Neuronal stem cell (in vitro differentiated cells): ENCODE data around the gene TMEM235.

Experiments
- DNase-seq: peaks from one replicate; pipeline ENCODE4 v3.0.0-alpha.2; 2013; ENCODE audit warnings: low spot score
- H2AFZ ChIP-seq: one replicate; pipeline ENCODE4 v1.6.1; 2013; ENCODE audit warnings: mild to moderate bottlenecking, low read length, inconsistent platforms
- H2AK5ac ChIP-seq: 2 replicates; pipeline ENCODE4 v1.6.1; 2013; ENCODE audit warnings: low read depth, mild to moderate bottlenecking, inconsistent platforms, low read length, moderate library complexity, mixed read lengths
- H2BK120ac ChIP-seq: 2 replicates; pipeline ENCODE4 v1.6.1; 2013; ENCODE audit warnings: low read depth, mild to moderate bottlenecking, inconsistent platforms, low read length, moderate library complexity, mixed read lengths
- H2BK12ac ChIP-seq: one replicate; pipeline ENCODE4 v1.6.1; 2013; ENCODE audit warnings: low read length, inconsistent platforms
- H2BK15ac ChIP-seq: 2 replicates; pipeline ENCODE4 v1.6.1; 2013; ENCODE audit warnings: mild to moderate bottlenecking, low read length, inconsistent platforms, mixed read lengths
- H2BK5ac ChIP-seq: one replicate; pipeline ENCODE4 v1.6.1; 2013; ENCODE audit warnings: inconsistent platforms, mild to moderate bottlenecking, low read length, moderate library complexity
- H3K14ac ChIP-seq: one replicate; pipeline ENCODE4 v1.6.1; 2013; ENCODE audit warnings: low read length, inconsistent platforms
- H3K18ac ChIP-seq: 2 replicates; pipeline ENCODE4 v1.6.1; 2013; ENCODE audit warnings: low read length, inconsistent platforms
- H3K23ac ChIP-seq: 2 replicates; pipeline ENCODE4 v1.6.1; 2013; ENCODE audit warnings: low read depth, mild to moderate bottlenecking, mixed read lengths, low read length, inconsistent platforms; ENCODE audit not compliant: poor library complexity
- H3K27ac ChIP-seq: replicated peaks from 3 replicates; pipeline ENCODE4 v1.5.1; 2013; ENCODE audit warnings: low read length, inconsistent platforms
- H3K27me3 ChIP-seq, 3 experiments: 2 replicates each; pipeline ENCODE4 v1.6.1; 2013; ENCODE audit warnings: low read length in 3 of 3, mild to moderate bottlenecking in 2 of 3, inconsistent platforms in 1 of 3, low read depth in 1 of 3, mixed read lengths in 1 of 3, moderate library complexity in 1 of 3; ENCODE audit not compliant: control insufficient read depth in 3 of 3, insufficient read depth in 3 of 3
- H3K36me3 ChIP-seq, 2 donors: replicated peaks in 1 of 2; 2 replicates each; pipeline ENCODE4 v1.6.1; 2013; ENCODE audit warnings: low read length in 2 of 2; ENCODE audit not compliant: control insufficient read depth in 2 of 2, insufficient read depth in 2 of 2
- H3K4ac ChIP-seq: 2 replicates; pipeline ENCODE4 v1.6.1; 2013; ENCODE audit warnings: inconsistent platforms, mild to moderate bottlenecking, low read length, moderate library complexity
- H3K4me1 ChIP-seq, 2 donors: 1 replicate in 1 of 2; 2 replicates in 1 of 2; pipeline ENCODE4 v1.6.1; 2013; ENCODE audit warnings: low read length in 2 of 2, low read depth in 1 of 2; ENCODE audit not compliant: control insufficient read depth in 2 of 2, insufficient read depth in 1 of 2
- H3K4me2 ChIP-seq: one replicate; pipeline ENCODE4 v1.6.1; 2013; ENCODE audit warnings: mild to moderate bottlenecking, low read length, inconsistent platforms; ENCODE audit not compliant: insufficient read depth, poor library complexity, severe bottlenecking
- H3K4me3 ChIP-seq, 2 donors: 2 replicates each; pipeline ENCODE4 v1.5.1; 2013; ENCODE audit warnings: low read length in 2 of 2, mild to moderate bottlenecking in 2 of 2, inconsistent platforms in 1 of 2, moderate library complexity in 1 of 2
- H3K79me1 ChIP-seq: one replicate; pipeline ENCODE4 v1.6.1; 2013; ENCODE audit warnings: low read depth, mild to moderate bottlenecking, inconsistent platforms, low read length, moderate library complexity
- H3K9ac ChIP-seq: one replicate; pipeline ENCODE4 v1.6.1; 2013; ENCODE audit warnings: mild to moderate bottlenecking, low read depth, low read length, inconsistent platforms; ENCODE audit not compliant: poor library complexity
- H3K9me3 ChIP-seq, 2 donors: replicated peaks in 1 of 2; 2 replicates each; pipeline versions ENCODE3 to v1.6.1; 2013; ENCODE audit warnings: low read length in 2 of 2, mild to moderate bottlenecking in 2 of 2, inconsistent platforms in 1 of 2, low read depth in 1 of 2, mixed read lengths in 1 of 2, moderate library complexity in 1 of 2; ENCODE audit not compliant: control insufficient read depth in 2 of 2, insufficient read depth in 1 of 2
- H4K8ac ChIP-seq: one replicate; pipeline ENCODE4 v1.6.1; 2013; ENCODE audit warnings: low read depth, mild to moderate bottlenecking, inconsistent platforms, low read length, moderate library complexity
- H4K91ac ChIP-seq: one replicate; pipeline ENCODE4 v1.6.1; 2013; ENCODE audit warnings: low read length, low read depth, mild to moderate bottlenecking, inconsistent platforms; ENCODE audit not compliant: poor library complexity
- WGBS, 2 donors: extraction: QIAGEN DNeasy Blood & Tissue Kit; methylation state at CpG; one replicate each; pipeline ENCODE4 v1.1.7; 2013; ENCODE audit warnings: missing lambda C conversion rate in 2 of 2, mixed read lengths in 1 of 2; ENCODE audit not compliant: insufficient read length in 2 of 2, insufficient replicate concordance in 1 of 2; ENCODE audit errors: extremely low coverage in 2 of 2; 5-methylcytosine and 5-hydroxymethylcytosine counted together

Gene TMEM235

DNA sequence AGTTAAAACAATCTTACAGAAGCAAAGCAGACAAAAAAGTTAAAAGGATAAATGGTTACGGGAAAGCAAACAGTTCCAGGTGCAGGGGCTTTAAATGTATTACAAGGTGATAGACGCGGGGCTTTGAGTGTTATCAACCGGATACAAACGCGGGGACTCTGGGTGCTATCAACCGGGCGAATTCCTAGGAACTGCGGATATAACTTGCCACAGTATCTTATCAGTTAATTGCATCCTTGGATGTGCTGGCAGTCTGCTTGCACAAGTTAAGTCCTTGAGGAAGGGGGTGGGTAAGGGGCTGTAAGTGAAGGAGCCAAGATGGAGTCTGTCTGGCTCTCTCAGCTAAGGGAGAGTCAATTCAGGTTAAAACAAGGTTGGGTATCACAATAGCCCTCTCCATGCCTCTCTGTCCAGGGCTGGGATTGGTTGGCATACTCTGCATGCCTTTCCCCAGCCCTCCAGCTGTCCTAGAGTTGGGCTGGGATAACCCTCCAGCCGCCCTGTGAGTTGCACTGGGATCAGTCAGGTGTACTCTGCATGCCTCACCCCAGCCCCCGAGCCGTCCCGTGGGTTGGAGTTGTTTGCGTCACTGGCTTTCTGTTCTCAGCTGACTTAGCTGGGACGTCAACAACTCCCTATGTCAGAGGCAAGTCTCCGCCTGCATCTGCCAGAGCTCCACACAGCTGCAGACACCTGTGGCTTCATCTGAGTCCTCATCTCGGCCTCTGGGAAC is 40.9 kb downstream of the TMEM235 start:
- Histone ChIP-seq H3K14ac (no peak overlapping the region), H3K9me3 (peaks cover 0 to 3% of the 10 kb centered on the region in 2 donors), H3K4me2 (no peak overlapping the region), H4K8ac (no peak overlapping the region), H3K4me1 (peaks cover 34 to 46% of the 10 kb centered on the region in 2 donors), H2BK12ac (no peak overlapping the region), H3K27me3 (no peaks in the 10 kb centered on the region), H3K9ac (no peak overlapping the region), H3K23ac (no peak overlapping the region), H3K27ac (no peak overlapping the region), H4K91ac (no peak overlapping the region), H2BK15ac (no peak overlapping the region), H2BK120ac (no peak overlapping the region), H3K79me1 (no peaks in the 10 kb centered on the region), H3K18ac (peak overlapping the region; percentile 11), H2AK5ac (peak overlapping the region; percentile 76), H3K36me3 (no peaks in the 10 kb centered on the region), H2AFZ (peak overlapping the region; percentile 4), H3K4ac (no peak overlapping the region), H3K4me3 (no peak overlapping the region), H2BK5ac (no peak overlapping the region)
- no CpG with 5 or more reads among the region's 17 CpGs for WGBS, 2 donors
- no peak for DNase-seq

DNA sequence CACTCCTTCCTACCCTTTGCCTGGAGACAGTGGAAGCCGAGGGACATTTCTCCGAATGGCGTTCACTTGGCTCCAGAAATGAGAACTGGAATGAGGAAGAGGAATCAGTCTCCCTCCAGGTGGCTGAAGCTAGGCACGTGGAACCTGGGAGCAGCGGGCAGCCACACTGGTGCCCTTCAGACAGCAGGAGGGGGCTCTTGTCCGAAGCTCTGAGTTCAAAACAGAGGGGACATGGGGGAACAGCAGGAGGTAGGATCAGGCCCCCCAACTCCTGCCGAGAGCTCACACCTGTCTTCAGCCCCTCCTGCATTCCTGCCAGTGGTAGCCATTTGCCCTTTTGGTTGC is 41.5 kb downstream of the TMEM235 start:
- no peak overlapping the region for H4K8ac ChIP-seq
- no peak overlapping the region for H3K14ac ChIP-seq
- no CpG with 5 or more reads among the region's 7 CpGs for WGBS, 2 donors
- H3K18ac ChIP-seq, result no peak overlapping the region
- no peak overlapping the region for H3K9ac ChIP-seq
- peaks cover 0 to 3% of the 10 kb centered on the region in 2 donors for H3K9me3 ChIP-seq
- no peak overlapping the region for H2BK5ac ChIP-seq
- no peak overlapping the region for H3K27ac ChIP-seq
- DNase-seq, result no peak
- no peak overlapping the region for H2BK12ac ChIP-seq
- H3K27me3 ChIP-seq, result no peaks in the 10 kb centered on the region
- no peak overlapping the region for H2BK120ac ChIP-seq
- no peaks in the 10 kb centered on the region for H3K79me1 ChIP-seq
- no peak overlapping the region for H3K23ac ChIP-seq
- no peak overlapping the region for H3K4ac ChIP-seq
- no peak overlapping the region for H2BK15ac ChIP-seq
- no peak overlapping the region for H4K91ac ChIP-seq
- peaks cover 30 to 42% of the 10 kb centered on the region in 2 donors for H3K4me1 ChIP-seq
- peak overlapping the region; percentile 4 for H2AFZ ChIP-seq
- H3K36me3 ChIP-seq, result no peaks in the 10 kb centered on the region
- no peak overlapping the region for H3K4me3 ChIP-seq
- peak overlapping the region; percentile 76 for H2AK5ac ChIP-seq
- no peak overlapping the region for H3K4me2 ChIP-seq

DNA sequence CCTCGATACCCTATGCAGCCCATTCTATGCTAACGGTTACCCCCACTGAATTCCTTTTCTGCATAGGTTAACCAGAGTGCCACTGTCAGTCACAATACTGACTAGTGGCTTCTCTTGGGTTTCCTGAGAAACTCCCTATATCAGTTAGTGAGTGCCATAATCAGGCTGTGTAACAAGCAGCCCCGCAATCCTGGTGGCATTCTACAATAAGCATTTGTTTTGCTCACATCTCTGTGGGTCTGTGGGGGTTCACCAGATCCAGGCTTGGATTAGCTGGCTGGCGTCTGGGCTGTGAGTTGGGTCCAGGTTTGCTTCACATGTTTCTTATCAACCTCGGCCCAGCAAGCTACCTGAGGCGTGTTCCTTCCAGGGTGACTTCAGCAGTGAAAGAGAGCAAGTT is 42.4 kb downstream of the TMEM235 start:
- Histone ChIP-seq H3K18ac (no peak overlapping the region), H3K4me1 (peaks cover 30 to 42% of the 10 kb centered on the region in 2 donors), H2BK120ac (no peak overlapping the region), H3K9ac (no peak overlapping the region), H2AFZ (no peak overlapping the region), H3K4me2 (no peak overlapping the region), H3K14ac (no peak overlapping the region), H2AK5ac (no peak overlapping the region), H2BK5ac (no peak overlapping the region), H3K4me3 (no peak overlapping the region), H3K27me3 (no peaks in the 10 kb centered on the region), H2BK15ac (no peak overlapping the region), H3K27ac (no peak overlapping the region), H3K23ac (no peak overlapping the region), H4K91ac (no peak overlapping the region), H3K9me3 (peaks cover 0 to 3% of the 10 kb centered on the region in 2 donors), H2BK12ac (no peak overlapping the region), H3K36me3 (no peaks in the 10 kb centered on the region), H3K4ac (no peak overlapping the region), H4K8ac (no peak overlapping the region), H3K79me1 (no peaks in the 10 kb centered on the region)
- WGBS, 2 donors, result no CpG with 5 or more reads among the region's 6 CpGs
- no peak for DNase-seq

DNA sequence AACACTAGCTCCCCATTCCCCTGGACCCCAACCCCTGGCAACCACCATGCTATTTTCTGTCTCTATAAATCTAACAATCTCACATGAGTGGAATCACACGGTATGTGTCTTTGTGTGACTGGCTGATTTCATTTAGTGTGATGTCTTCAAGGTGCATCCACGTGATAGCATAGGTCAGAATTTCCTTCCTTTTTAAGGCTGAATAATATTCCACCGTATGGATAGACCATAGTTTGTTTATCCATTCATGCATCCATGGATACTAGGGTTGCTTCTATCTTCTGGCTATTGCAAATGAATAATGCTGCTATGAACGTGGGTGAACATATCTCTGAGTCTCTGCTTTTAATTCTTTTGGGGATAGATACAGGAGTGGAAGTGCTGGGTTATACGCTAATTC is 43.9 kb downstream of the TMEM235 start:
- no peak overlapping the region for H3K9ac ChIP-seq
- no peak overlapping the region for H3K4ac ChIP-seq
- H3K14ac ChIP-seq, result no peak overlapping the region
- no peak overlapping the region for H2BK12ac ChIP-seq
- H4K8ac ChIP-seq, result no peak overlapping the region
- H3K79me1 ChIP-seq, result no peaks in the 10 kb centered on the region
- no peak overlapping the region for H3K18ac ChIP-seq
- no peak overlapping the region for H4K91ac ChIP-seq
- DNase-seq, result no peak
- H3K27me3 ChIP-seq, result no peaks in the 10 kb centered on the region
- peaks cover 0 to 3% of the 10 kb centered on the region in 2 donors for H3K9me3 ChIP-seq
- H3K36me3 ChIP-seq, result no peaks in the 10 kb centered on the region
- H3K27ac ChIP-seq, result no peak overlapping the region
- no peak overlapping the region for H2BK15ac ChIP-seq
- H2BK5ac ChIP-seq, result no peak overlapping the region
- peak overlapping the region; percentile 11 for H3K4me2 ChIP-seq
- no peak overlapping the region for H3K4me3 ChIP-seq
- H2AFZ ChIP-seq, result no peak overlapping the region
- peaks cover 16 to 51% of the 10 kb centered on the region in 2 donors for H3K4me1 ChIP-seq
- no peak overlapping the region for H2AK5ac ChIP-seq
- no CpG with 5 or more reads among the region's 5 CpGs for WGBS, 2 donors
- H2BK120ac ChIP-seq, result no peak overlapping the region
- H3K23ac ChIP-seq, result no peak overlapping the region
